GM12892 (cell line): Measurements from ENCODE around the gene CHST14.

Source experiments
- POLR2A ChIP-seq: IDR thresholded peaks from 2 replicates; pipeline ENCODE4 v1.6.1; 2011; ENCODE audit warnings: low read depth, low read length, control low read depth
- POLR2AphosphoS5 ChIP-seq: IDR thresholded peaks from 2 replicates; pipeline ENCODE4 v1.6.1; 2011; ENCODE audit warnings: low read depth, low read length, control low read depth
- TAF1 ChIP-seq: IDR thresholded peaks from 2 replicates; pipeline ENCODE4 v1.6.1; 2011; ENCODE audit warnings: low read depth, mild to moderate bottlenecking, control low read depth, low read length, borderline replicate concordance

DNA sequence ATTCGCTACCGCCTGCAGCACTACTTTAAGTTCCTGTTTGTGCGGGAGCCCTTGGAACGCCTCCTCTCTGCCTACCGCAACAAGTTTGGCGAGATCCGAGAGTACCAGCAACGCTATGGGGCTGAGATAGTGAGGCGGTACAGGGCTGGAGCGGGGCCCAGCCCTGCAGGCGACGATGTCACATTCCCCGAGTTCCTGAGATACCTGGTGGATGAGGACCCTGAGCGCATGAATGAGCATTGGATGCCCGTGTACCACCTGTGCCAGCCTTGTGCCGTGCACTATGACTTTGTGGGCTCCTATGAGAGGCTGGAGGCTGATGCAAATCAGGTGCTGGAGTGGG, 995 bp downstream of the CHST14 start:
- TF ChIP-seq POLR2AphosphoS5 (no peak), TAF1 (no peak), POLR2A (no peak)
